GM21381 (cell line): ENCODE measurements around the gene GCG.

Source experiments
- ATAC-seq: cut with Tn5 transposase; IDR thresholded peaks from one replicate; pipeline ENCODE4 v1.9.1; 2021; ENCODE audit warnings: mild to moderate bottlenecking, moderate library complexity; ENCODE audit not compliant: unreplicated experiment

Gene GCG

DNA sequence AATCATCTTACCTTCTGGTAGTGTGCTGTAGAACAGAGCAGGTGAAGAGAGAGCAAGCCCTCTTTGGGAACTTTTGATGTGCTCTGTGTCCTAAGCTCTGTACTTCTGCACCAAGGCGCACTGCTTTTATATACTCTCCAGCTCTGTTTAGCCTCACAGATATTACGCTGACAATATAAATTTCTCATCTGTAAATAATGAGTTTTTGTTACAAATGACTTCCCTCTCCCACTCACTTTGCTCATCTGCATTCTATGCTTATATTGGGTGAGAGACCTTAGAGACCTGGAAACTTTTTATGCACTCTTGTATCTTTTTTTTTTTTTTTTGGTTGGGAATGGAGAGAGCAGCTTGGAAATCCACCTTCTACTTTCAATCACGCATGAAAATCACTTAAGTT lies at the start of gene GCG:
TSS of gene GCG (minus strand) at position 101 of the 400 bp plus-strand sequence. CDS start 3,069 bp downstream, outside the sequence.
- no peak for ATAC-seq

DNA sequence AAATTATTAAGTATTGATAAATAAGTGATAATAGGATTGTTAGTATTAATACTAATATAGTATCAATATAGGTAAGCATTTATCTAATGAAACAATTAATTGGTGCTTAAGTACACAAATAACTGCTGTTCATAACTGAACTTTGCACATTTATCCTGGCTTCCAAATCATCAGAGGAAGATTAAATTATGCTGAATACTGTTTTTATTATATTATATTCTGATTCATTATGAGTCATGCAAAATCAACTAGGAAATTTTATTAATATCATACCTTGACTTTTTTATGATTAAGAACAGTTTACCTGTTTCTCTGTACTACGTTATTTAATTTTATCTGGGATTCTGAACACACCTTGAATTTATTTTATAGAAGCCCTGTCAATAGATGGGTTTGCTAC lies 48.6 kb upstream of the GCG start:
- ATAC-seq: no peak

DNA sequence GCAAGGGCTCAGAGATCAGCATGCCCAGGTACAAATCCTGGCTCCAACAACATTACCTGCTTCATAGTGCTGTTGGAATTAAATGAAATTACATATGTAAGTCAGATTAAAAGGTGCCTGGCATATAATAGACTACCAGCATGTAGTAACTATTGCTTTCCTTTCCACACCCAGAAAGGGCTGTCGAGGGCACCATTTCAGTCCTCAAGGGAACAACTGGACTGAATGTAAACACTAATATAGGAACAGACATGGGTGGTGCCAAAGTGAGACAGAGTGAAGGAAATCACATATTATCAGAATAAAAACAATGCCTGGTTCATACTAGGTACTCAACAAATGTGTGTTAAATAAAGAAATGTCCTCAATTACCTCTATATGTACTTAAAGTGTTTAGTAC lies 47.9 kb upstream of the GCG start:
- no peak for ATAC-seq

DNA sequence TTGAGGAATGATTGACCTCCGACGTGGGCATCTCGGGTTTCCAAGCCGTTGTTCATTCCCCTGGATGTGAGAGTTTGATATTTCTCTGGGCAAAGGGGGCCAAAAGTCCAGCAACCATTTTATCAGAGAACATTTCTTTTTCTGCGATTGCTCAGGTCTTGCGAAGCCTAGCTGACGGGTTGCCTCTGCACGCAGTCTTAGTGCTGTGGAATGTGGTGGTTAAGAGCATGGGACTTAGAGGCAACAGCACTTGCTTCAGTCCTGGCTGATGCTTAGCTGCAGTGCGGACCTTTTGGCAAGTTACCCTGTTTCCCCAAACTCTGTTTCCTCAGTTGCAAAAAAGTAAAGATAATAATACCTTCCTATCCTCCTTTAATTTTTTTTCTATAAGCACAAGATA lies 46.2 kb upstream of the GCG start:
- no peak for ATAC-seq

DNA sequence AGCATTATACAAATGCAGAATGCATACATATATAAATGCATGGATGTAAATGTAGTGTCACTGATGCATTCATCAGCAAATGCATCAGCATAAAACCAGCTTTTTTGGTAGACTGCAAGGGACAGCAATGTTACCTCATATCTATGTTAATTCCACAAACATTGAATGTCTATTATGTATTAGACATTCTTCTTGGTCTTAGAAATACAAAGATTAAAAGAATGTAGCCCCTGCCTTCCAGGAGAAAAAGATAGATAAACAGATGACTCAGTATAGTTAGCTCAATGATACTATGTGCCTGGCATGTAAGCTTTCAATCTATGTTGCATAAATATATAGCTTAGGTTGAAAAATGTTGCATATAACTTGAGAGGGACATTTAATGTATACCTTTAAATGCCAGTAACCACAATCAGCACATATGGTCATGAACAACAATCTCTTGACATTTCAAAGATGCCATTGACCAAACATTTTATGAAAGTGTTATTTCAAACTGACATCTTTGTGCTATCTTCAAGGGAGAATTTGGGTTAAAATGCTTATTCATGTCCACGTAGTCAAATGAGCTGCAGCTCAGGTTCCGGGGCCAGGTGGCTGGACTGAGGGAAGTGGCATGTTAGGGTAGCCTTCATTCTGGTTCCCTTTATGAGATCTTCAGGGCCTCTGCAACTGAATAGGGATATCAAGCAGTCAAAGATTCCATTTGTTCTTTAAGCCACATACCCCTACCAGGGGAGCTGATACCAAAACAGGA lies 45.2 kb upstream of the GCG start:
- no peak for ATAC-seq

DNA sequence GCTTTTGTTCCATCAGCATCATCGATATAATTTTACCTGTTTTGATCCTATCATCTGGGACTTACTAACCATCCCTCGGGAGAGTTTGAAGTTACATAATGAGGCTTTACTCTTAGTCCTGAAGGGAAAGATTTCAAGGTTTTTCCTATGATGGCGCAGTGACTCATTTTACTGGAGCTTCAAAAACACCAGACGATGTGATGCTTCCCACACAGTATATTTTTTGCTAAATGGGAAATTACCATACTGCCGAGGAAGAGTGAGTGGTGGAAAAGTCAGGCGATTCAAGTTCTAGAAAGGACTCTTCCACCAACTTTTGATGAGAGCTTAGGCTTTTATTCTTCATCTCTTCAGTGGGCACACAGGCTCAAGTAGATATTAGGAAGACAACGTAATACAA lies 44.6 kb upstream of the GCG start:
- no peak for ATAC-seq

DNA sequence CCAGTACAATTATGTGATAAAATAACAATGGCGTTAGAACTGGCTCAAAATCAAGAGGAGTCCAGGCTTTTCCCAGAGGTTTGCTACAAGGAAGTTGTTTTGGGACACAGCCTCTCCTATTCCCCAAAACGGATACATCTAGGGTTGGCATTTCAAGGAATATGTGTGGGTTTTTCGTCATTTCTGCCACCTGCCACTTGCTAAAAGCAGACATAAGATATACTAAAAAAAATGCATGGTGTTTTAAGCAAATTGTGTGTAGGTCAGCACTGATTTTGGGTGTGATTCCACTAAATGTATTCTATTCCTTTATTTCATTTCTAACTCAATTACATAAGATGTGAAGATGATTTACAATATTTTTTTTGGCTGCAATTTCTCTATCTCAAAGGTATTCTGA lies 36.4 kb upstream of the GCG start:
- no peak for ATAC-seq

DNA sequence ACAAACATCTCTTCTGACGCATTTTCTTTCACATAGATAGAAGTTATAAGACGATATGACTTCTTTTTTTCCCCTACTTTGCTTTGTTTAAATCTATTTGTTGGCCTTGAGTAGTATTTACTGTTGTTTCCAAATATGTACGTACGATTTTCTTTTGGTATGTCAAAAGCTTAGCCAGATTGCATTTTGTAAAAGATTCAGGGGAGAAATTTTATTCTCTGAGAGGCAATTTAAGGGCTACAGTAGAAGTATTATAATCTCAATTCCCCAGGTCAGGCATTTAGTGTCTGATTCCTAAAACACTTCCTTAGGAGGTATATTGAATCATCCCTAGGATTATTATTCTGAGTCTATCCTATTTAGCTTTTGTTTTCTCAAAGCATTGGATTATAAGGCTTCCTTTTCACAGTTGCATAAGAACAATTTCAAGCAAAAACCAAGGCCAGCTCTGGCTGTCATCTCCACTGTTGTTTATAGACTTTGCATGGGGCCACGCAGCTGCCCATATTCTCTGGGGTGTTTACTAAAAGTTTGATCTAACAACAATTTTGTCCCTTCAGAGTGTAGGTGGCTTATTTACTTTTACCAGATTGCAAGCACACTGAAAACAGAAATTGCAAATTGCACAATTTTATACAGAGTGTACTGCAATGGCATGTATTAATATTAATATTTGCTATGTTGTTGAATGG lies 33.6 kb upstream of the GCG start:
- no peak for ATAC-seq

DNA sequence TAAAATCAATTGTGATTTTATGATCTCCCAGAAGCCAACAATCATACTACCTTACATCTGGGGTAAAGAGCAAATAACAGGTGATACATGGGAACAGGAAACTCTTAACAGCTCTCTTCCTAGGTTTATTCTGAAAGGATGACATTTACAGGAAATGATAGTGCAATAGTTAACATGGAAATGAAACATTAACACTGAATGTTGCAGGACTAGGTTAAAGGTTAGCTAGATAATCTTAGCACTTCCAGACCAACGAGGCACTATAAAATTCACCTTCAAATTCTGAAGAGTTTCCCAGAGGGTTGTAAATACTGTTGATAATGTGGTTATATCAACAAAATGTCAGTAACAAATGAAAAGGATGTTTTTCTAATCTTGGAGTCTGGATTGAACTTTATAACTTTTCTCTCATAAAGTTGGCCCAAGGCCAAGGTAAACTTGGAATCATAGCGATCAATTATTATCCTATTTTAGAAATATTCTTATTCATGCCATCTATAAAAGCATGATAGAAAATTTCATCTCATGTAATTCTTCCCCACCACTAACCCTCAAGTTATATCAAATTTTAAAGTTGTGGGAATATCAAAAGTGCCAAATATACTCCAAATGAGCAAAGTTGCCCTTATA lies 32.9 kb upstream of the GCG start:
- ATAC-seq: no peak

DNA sequence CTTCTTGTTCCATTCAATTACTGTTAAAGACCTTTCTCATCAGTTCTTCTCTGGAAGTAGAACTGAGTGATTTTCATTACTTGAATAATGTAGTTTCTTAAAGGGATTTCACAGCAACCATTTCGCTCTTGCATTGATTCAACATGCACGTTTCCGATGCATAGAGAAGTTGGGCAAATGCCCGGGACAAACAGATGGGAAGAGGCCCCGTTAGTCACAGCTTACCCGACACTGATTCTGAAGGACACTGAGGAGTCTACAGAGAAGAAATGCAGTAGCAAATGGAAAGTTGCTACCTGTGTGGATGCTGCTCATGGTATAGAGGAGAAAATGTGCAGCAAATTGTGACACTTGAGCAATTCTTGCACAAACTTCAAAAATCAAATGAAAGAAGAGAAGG lies 32.3 kb upstream of the GCG start:
- no peak for ATAC-seq

DNA sequence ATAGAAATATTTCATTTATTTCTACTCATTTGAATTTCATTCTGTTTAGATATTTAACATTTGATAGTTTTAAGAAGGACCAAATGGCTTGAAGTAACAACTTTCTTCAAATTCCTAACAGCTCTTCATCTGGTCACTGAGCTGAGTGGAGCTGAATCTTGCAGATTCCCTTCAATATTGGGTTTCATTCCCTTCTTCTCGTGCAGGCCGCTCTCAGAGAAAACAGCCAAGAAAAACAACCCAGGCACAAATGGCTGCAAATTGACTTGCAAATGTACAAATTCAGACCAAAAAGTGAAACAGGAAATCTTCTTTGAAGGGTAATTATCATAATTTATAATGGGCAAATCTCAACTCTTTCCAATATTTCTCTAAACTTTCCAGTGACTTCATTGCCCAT lies 30.3 kb upstream of the GCG start:
- no peak for ATAC-seq

DNA sequence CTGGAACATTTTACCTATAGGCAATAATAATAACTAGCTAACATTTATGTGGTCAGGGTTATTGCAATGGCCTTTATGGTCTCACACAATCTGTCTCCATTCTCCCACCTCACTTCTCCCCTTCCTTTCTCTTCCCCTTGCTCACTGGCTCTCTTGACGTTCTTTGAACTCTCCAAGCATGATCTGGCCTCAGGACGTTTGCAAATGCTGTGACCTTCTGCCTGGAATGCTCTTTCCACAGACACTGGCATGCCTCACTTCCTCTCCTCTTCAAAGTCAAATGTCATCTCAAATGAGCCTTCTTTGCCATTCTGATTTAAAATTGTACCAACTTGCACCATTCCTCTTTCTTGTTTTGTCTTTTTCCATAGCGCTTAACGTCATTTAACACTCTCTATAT lies 25.3 kb upstream of the GCG start:
- ATAC-seq: no peak

DNA sequence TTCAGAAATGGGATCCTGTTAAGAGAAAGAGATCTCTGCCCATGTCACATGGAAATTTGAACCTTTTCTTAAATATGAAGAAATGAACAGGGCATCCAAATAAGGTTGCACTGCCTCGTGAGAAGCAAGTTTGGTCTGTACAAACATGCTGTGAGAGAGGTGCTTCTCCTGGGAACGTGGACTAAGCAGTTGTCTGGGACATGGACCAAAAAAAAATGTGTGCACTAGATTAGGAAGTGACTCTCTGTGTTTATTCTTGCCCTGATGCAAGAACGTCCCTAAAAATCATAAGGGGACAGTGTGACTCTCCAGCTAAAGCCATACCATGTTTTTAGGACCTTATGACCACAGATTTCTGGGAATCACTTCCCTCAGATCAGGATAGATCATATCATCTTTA lies 23.7 kb upstream of the GCG start:
- no peak for ATAC-seq

DNA sequence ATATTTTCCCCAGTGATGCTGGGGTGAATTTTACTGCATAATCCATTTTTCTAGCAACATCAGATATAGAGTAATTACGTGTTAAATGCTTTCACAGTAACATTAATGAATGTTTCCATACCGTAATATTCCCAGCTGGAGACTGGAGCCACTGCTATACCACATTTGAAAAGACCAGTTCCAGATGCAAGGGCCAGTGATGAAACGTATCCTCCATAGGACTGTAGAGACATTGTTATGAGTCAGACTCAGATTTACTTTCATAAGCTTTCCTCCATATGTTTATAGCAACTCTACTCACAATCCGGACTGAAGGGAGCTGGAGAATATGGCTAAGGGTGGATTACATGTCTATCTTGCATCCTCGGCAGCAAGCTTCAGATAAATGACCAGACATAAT lies 22.7 kb upstream of the GCG start:
- no peak for ATAC-seq

DNA sequence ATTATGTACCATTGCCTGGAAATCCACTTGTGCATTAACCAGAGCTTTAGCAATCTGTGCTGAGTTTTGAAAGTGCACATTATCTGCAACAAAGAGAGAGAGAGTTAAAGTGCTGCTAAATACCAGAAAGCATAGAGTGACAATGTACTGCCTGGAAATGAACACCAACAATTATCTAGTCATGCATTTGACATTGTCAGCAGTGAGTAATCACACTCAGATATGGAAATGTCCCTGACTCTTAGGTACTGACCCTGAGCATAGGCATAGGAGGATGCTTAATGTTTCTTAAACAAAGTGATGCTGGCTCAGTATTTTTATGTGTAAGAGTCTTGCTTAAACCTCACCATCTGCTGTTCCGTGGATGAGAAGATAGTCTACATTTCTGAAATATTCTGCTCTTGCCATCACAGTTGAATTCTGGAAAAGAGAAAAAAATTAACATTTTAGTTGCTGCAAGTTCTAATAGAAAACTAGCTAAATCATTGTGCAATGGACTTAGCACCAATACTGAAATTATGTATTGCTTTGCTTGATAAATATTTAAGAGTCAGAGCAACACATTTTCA lies 20.8 kb upstream of the GCG start:
- ATAC-seq: no peak

DNA sequence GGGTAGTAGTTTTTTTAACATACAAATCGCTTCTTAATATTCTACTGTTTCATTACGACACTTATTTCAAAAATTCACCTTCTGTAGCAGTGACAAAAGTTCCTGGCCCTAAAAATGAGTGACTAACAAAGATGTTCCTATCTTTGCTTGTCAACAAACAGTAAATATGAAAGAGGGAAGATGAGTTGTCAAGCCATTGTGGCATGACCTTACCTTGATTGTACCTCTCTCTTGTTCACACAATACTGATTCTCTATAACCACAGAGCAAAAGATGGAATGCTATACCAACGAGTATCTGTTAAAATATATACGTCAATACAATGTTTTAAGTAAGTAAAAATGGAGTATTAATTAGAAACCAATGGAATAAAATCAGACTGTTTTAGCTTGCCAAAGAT lies 14.7 kb upstream of the GCG start:
- no peak for ATAC-seq

DNA sequence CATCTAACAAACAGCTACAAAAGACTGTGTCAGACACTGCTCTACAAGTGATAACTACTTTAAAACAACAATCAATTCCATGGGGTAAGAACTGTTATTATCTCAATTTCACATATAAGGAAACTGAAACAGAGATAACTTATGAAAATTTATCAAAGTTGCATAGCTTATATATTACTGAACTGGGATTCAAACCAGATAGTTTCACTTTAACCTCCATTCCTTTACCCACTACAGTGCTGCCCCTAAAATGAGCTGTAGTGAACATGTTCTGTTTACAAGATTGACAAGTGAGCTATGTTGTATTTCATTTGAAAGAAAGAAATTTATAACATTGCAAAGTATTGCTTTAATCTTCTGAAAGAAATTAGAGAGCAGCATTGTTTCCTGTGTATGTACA lies 14.1 kb upstream of the GCG start:
- ATAC-seq: no peak

DNA sequence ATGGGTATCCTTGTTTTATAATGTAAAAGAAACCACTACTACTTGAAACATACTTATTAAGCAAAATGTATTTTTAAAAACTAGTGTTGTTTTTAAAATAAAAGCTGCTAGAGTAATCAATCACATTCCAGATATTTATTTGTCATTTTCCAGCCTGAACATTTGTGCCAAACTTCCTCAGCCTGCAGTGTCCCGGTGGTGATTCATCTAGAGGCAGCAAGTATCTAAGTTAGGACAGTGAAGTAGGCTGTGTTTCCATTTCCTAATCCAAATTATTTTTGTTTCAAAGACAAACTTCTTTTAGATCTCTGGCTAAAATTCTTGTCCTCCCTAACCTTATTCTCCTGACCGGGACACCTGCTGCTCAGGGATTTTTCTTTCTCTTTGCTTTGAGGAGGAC lies 12.8 kb upstream of the GCG start:
- no peak for ATAC-seq

DNA sequence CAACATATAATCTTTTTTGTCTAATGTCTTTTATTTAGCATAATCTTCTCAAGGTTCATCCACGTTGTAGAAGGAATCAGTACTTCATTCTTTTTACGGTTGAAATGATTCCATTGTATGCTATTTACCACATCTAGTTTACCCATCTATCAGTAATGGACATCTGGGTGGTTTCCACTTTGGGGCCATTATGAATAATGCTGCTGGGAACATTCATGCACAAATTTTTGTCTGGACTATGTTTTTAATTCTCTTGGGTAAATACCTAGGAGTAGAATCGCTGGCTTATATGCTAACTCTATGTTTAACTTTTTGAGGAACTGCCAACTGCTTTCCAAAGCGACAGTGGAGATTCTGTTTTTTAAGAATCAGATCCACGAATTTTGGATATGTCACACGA lies 7.4 kb upstream of the GCG start:
- no peak for ATAC-seq

DNA sequence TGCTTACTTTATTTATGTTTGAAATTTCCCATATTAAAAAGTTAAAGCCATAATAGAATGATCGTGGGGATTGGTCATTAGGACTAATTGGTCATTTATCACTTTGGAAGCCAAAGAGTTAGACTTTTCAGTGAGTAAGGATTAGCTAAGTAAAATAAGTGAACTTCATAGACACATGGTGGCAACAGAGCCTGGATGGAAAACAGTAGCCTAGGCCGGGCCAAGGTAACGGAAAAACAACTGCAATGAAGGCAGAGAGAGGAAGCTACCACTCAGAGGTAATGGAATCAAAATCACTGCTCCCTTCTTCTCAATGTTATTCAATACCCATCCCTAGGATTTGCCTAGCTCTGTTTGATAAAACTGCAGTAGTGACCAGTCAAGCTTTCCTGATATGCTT lies 4.1 kb upstream of the GCG start:
- no peak for ATAC-seq

DNA sequence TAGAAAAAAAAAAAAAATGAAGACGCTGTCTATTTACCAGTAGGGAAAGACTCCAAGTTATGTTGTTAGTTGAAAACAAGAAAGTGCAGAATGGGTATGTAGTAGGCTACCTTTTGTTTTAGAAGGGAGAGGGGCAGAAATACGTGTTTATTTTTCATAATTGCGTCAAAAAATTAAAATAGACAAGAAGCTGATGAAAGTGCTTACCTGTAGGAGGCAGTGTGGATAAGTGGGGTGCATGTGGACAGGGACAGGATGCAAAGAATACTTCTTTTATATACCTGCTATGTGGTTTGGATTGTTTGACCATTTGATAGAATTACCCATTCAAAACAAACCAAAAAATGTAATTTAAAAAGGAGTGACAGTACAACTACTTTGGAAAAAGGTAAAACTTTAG lies 3.0 kb upstream of the GCG start:
- no peak for ATAC-seq

DNA sequence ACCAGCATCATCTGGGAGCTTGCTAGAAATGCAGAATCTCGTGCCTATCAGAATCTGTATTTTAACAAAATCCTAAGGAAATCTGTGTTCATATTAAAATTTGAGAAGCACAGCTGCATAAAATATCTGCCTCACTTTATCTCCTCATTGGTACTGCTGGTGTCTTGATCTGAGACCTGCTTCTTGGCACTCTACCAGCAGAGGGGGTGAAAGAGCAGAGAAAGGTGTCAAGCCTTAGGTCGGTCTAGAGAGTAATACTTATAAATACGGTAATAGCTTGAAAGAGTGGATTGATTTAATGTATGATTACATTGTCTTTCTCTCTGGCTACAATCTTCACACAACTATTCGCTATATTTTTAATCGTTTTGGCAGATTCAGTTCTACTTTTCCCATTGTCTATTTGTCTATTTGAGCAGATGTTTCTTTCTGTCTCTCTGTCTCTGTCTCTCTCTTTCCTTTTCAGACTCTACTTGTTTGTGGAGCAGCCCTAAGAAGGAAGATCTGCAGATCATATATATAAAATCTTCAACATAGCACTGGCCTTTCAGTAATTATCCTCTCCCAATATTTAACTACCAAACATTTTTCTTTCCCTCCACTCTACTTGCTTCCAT lies 1.7 kb upstream of the GCG start:
- ATAC-seq: peak; percentile 98
